CD4-positive, CD25-positive, alpha-beta regulatory T cell (primary cell): ENCODE measurements around the gene LINS1. TPM values are rescaled to one million over a fixed set of nuclear protein-coding genes. Genes with fewer than 3 reads are reported as not detected.

ENCODE experiments used
- ATAC-seq, 2 donors: fragments of 150-1000 bp; cut with Tn5 transposase; one replicate each; pipeline ENCODE4 v1.10.0; 2021; ENCODE audit warnings: low read depth in 2 of 2, moderate number of reproducible peaks in 2 of 2, moderate library complexity in 1 of 2
- DNase-seq, 3 donors: peaks; one replicate each; pipeline versions ENCODE4 v3.0.0 to v3.0.0-alpha.2; 2012 to 2022; ENCODE audit warnings: mixed read lengths in 1 of 3
- H3K27ac ChIP-seq: one replicate; pipeline ENCODE4 v1.7.0; 2013; ENCODE audit warnings: mild to moderate bottlenecking, low read length; ENCODE audit not compliant: insufficient read depth, poor library complexity, severe bottlenecking
- H3K27me3 ChIP-seq: one replicate; pipeline ENCODE4 v1.7.0; 2013; ENCODE audit warnings: low read length; ENCODE audit not compliant: control insufficient read depth, insufficient read depth
- H3K36me3 ChIP-seq: one replicate; pipeline ENCODE4 v1.7.0; 2013; ENCODE audit warnings: mild to moderate bottlenecking, low read length, moderate library complexity; ENCODE audit not compliant: control insufficient read depth, insufficient read depth
- H3K4me1 ChIP-seq: 2 replicates; pipeline ENCODE4 v1.7.0; 2013; ENCODE audit warnings: mild to moderate bottlenecking, low read length; ENCODE audit not compliant: insufficient read depth, control insufficient read depth, poor library complexity, severe bottlenecking
- H3K4me3 ChIP-seq: one replicate; pipeline ENCODE4 v1.7.0; 2013; ENCODE audit warnings: low read depth, mild to moderate bottlenecking, low read length, moderate library complexity
- H3K9me3 ChIP-seq, 2 experiments: 1 replicate in 1 of 2; 2 replicates in 1 of 2; pipeline ENCODE4 v1.7.0; 2013; ENCODE audit warnings: low read length in 2 of 2, mild to moderate bottlenecking in 1 of 2, moderate library complexity in 1 of 2; ENCODE audit not compliant: control insufficient read depth in 2 of 2
- H3K27ac Mint-ChIP-seq, 3 donors: one replicate each; pipeline ENCODE4 v1.8.0; 2020 to 2022; ENCODE audit warnings: mild to moderate bottlenecking in 3 of 3, mixed read lengths in 3 of 3, moderate library complexity in 2 of 3
- H3K27me3 Mint-ChIP-seq: one replicate; pipeline ENCODE4 v1.8.0; 2022; ENCODE audit warnings: mild to moderate bottlenecking, mixed read lengths
- H3K36me3 Mint-ChIP-seq: one replicate; pipeline ENCODE4 v1.8.0; 2020; ENCODE audit warnings: mixed read lengths
- H3K4me1 Mint-ChIP-seq, 4 donors: one replicate each; pipeline ENCODE4 v1.8.0; 2020 to 2022; ENCODE audit warnings: mixed read lengths in 4 of 4, mild to moderate bottlenecking in 1 of 4
- H3K4me3 Mint-ChIP-seq, 4 donors: one replicate each; pipeline ENCODE4 v1.8.0; 2020 to 2022; ENCODE audit warnings: mild to moderate bottlenecking in 4 of 4, mixed read lengths in 4 of 4, moderate library complexity in 3 of 4
- H3K9me3 Mint-ChIP-seq, 7 donors: one replicate each; pipeline ENCODE4 v1.8.0; 2020 to 2022; ENCODE audit warnings: mixed read lengths in 7 of 7, mild to moderate bottlenecking in 3 of 7, moderate library complexity in 2 of 7
- polyA plus RNA-seq, 4 donors: library from polyadenylated mRNA; unstranded; fragments of 300-500 nt; fragmentation: Illumina TruSeq; gene quantifications; one replicate each; pipeline ENCODE4 v1.2.3, GENCODE V29; 2021
- total RNA-seq: library from RNA; stranded (reverse); gene quantifications from one replicate; pipeline ENCODE4 v1.2.3, GENCODE V29; 2022

Gene LINS1, protein sequence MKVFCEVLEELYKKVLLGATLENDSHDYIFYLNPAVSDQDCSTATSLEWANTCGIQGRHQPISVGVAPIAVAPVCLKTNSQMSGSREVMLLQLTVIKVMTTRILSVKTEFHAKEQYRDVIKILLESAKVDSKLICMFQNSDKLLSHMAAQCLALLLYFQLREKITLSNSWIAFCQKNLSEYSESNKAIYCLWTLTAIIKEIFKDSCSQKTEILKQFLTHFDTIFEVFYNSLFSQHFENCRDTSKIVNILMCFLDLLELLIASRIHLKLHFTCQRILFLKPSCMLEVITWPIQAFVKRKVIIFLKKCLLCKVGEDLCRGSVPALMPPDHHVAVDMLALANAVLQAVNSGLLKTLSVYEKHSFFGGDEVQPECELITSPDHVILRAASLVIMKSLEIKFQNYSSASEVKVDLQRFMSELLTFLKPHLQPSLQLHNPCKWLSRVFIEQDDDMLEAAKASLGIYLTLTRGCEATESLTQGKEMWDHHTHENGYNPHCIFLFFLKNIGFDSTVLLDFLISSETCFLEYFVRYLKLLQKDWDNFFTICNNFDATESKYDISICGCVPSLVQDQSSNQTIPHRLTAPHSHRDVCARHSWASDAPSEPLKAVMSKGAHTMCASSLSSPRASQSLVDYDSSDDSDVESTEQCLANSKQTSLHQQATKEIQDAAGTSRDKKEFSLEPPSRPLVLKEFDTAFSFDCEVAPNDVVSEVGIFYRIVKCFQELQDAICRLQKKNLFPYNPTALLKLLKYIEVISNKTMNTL
- total RNA-seq: 62.5 TPM
- 10 to 100 TPM; 37.8 to 62.8 (median 54.4) TPM for polyA plus RNA-seq

DNA sequence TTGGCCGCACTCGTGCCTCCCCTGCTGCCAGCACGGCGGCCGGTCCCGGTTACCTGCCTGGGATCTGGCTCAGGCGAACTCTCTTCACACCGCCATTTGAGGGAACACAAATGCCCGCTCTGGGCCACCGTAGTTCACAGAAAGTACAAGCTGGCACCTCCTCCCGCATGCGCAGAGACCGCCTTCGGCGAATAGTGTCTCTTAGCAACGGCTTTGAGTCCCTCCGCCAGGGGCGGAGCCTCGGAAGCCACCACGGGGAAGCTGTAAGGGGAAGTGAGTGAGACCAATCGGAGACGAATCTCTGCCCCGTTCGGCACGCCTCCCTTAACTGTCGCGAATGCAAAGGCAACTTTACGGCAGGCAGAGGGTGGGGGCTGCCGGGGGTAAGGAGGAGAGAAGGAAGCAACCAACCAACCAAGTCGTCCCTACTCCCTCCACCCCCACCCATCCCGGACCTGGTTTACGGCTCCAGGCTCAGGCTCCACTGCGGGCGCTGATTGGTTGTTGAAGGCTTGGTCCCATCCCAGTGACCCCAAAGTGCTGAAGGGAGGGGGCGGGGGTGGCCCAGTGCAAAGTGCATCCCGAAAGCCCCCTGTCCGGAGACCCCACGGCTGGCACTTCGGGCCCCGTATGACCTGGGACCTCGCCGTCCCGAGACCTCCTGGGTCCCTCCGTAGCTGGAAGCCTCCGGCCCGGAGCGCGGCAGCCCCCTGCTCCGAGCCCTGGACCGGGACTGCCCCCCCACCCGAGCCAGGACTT is at the start of gene LINS1, which contains the start of gene ASB7:
LINS1 (minus strand) TSS at position 121 of the 759 bp plus-strand sequence. CDS start 21,342 bp downstream, outside the sequence.
ASB7 (plus strand) TSS at position 526 of the 759 bp plus-strand sequence. CDS start 9,628 bp downstream, outside the sequence.
- H3K27ac Mint-ChIP-seq: peak within 1 kb of the TSS in 2 of 3 donors; percentile 74 to 94
- H3K36me3 Mint-ChIP-seq: peaks cover 16% of the 10 kb centered on the region
- peak within 1 kb of the TSS; percentile 91 for H3K27ac ChIP-seq
- H3K27me3 Mint-ChIP-seq: no peaks in the 10 kb centered on the region
- no peaks in the 10 kb centered on the region for H3K9me3 Mint-ChIP-seq
- peaks cover 14 to 70% (median 55%) of the 10 kb centered on the region in 4 donors for H3K4me1 Mint-ChIP-seq
- DNase-seq (peak; percentile 99 to 100 (median 100)), ATAC-seq (peak; percentile 92 to 94)
- H3K4me3 Mint-ChIP-seq: no peak within 1 kb of the TSS
- H3K36me3 ChIP-seq: peaks cover 17% of the 10 kb centered on the region
- no peaks in the 10 kb centered on the region for H3K9me3 ChIP-seq
- peak within 1 kb of the TSS; percentile 98 for H3K4me3 ChIP-seq
- no peaks in the 10 kb centered on the region for H3K27me3 ChIP-seq
- peaks cover 62% of the 10 kb centered on the region for H3K4me1 ChIP-seq

DNA sequence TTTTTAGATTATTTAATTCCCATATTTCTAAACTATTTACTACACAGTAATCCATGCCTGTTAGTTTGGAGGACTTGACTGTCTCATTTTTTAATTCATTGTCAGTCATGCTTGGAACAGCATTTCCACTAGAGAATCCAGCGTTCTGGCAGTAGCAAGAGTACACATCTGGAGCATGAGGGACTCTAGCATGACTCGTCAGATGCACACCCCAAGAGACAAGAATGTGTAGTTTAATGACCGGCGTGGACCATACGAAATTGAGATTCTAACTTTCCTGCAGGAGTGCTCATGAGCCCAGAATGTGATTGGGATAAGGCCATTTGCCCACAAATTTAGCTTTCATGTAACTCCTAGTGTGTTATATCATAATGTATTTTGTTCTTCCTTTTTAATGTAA is 49.3 kb upstream of the LINS1 start:
- no peak overlapping the region for H3K27ac Mint-ChIP-seq
- peaks cover 5% of the 10 kb centered on the region for H3K36me3 Mint-ChIP-seq
- no peaks in the 10 kb centered on the region for H3K4me1 ChIP-seq
- H3K9me3 ChIP-seq: no peaks in the 10 kb centered on the region
- peaks cover 0 to 17% (median 4%) of the 10 kb centered on the region in 4 donors for H3K4me1 Mint-ChIP-seq
- H3K4me3 ChIP-seq: no peak overlapping the region
- no peak overlapping the region for H3K4me3 Mint-ChIP-seq
- no peaks in the 10 kb centered on the region for H3K27me3 ChIP-seq
- H3K27ac ChIP-seq: no peak overlapping the region
- H3K36me3 ChIP-seq: peaks cover 32% of the 10 kb centered on the region
- ATAC-seq: no peak
- H3K27me3 Mint-ChIP-seq: no peaks in the 10 kb centered on the region
- H3K9me3 Mint-ChIP-seq: peaks cover 0 to 2% (median 0%) of the 10 kb centered on the region in 7 donors
- DNase-seq: no peak

DNA sequence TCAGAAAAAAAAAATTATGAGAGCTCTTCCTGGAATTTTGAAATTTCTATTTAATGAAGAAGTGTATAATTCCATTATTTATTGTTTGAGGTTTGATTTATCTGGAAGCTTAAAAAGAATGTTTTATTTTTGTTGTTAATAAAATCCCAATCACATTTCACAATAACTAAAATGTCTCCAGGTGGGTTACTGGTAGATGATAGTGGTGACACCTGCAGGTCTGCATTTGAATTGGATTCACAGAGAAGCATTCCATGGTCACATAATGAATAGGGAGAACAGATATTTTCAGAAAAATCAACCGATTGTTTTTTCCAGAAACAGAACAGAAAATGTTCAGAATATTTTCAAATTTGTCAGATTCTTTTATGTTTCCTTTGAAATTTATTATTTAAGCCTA is 48.7 kb upstream of the LINS1 start:
- no peaks in the 10 kb centered on the region for H3K27me3 ChIP-seq
- Mint-ChIP-seq H3K27ac (no peak overlapping the region), H3K4me3 (no peak overlapping the region), H3K27me3 (no peaks in the 10 kb centered on the region), H3K36me3 (peaks cover 5% of the 10 kb centered on the region), H3K9me3 (peaks cover 0 to under 1% (median 0%) of the 10 kb centered on the region in 7 donors), H3K4me1 (peaks cover 0 to 21% (median 8%) of the 10 kb centered on the region in 4 donors)
- no peak overlapping the region for H3K4me3 ChIP-seq
- DNase-seq (no peak), ATAC-seq (no peak)
- no peak overlapping the region for H3K27ac ChIP-seq
- H3K4me1 ChIP-seq: no peaks in the 10 kb centered on the region
- H3K9me3 ChIP-seq: no peaks in the 10 kb centered on the region
- peaks cover 32% of the 10 kb centered on the region for H3K36me3 ChIP-seq

DNA sequence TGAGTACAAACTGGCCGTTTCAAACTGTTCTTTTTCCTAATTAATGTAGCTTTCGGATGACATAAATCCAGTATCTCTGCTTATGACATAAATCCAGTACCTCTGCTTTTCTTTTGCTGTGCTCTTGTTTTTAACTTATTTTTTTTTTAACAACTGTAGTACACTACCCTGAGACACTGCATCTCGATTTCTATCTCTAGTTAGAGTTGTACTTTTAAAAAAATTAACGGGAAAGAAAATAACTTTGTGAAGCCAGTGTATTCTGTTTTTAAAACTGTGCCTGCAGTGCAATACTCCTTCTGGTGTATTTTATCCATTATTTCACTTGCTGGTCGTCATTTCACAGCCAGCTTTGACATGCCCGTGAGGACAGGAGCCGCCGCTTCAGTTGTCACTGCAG is 47.0 kb upstream of the LINS1 start:
- Histone ChIP-seq H3K27ac (no peak overlapping the region), H3K4me3 (no peak overlapping the region), H3K36me3 (peaks cover 32% of the 10 kb centered on the region), H3K4me1 (no peaks in the 10 kb centered on the region), H3K27me3 (no peaks in the 10 kb centered on the region), H3K9me3 (no peaks in the 10 kb centered on the region)
- H3K4me3 Mint-ChIP-seq: no peak overlapping the region
- no peak for ATAC-seq
- no peaks in the 10 kb centered on the region for H3K27me3 Mint-ChIP-seq
- peaks cover 6 to 30% (median 13%) of the 10 kb centered on the region in 4 donors for H3K4me1 Mint-ChIP-seq
- H3K27ac Mint-ChIP-seq: no peak overlapping the region
- H3K36me3 Mint-ChIP-seq: peaks cover 5% of the 10 kb centered on the region
- DNase-seq: no peak
- no peaks in the 10 kb centered on the region for H3K9me3 Mint-ChIP-seq

DNA sequence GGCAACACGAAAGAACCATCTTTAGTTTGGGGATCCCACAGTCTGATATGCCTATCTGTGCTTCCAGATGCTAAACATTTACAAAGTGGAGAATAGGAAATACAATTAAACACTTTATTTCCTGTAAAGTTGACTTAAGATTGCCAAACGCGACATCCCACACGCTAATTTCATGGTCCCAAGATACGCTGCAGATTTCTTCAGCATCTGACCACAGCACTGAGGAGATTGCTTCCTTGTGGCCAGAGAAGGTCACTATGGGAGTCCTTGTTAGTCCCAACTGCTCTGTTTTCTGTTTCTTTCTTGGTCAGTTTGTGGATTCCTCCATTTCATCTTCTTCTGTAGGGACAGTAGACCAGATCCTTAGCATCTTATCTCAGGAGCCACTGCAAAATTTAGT is 43.7 kb upstream of the LINS1 start:
- no peaks in the 10 kb centered on the region for H3K27me3 ChIP-seq
- peaks cover 21% of the 10 kb centered on the region for H3K36me3 ChIP-seq
- no peaks in the 10 kb centered on the region for H3K9me3 ChIP-seq
- no peaks in the 10 kb centered on the region for H3K9me3 Mint-ChIP-seq
- peaks cover 24 to 43% (median 33%) of the 10 kb centered on the region in 4 donors for H3K4me1 Mint-ChIP-seq
- no peaks in the 10 kb centered on the region for H3K27me3 Mint-ChIP-seq
- H3K4me3 Mint-ChIP-seq: no peak overlapping the region
- H3K4me1 ChIP-seq: no peaks in the 10 kb centered on the region
- DNase-seq (no peak), ATAC-seq (no peak)
- H3K4me3 ChIP-seq: no peak overlapping the region
- H3K27ac Mint-ChIP-seq: peak overlapping the region in 1 of 3 donors; percentile 8
- peaks cover 5% of the 10 kb centered on the region for H3K36me3 Mint-ChIP-seq
- no peak overlapping the region for H3K27ac ChIP-seq

DNA sequence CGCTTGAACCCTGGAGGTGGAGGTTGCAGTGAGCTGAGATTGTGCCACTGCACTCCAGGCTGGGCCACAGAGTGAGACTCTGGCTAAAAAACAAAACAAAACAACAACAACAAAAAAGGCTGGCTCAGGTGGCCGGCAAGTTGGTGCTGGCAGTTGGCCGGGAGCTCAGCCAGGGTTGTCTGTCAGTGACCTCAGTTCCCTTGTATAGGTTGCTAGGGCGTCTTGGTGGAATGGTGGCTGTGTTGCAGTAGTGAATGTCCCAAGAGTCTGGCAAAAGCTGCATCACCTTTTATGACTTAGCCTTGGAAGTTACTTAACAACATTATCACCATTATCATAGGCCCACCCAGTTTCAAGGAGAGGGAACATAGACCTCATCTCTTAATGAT is 41.0 kb upstream of the LINS1 start:
- Mint-ChIP-seq H3K27ac (no peak overlapping the region), H3K4me1 (peaks cover 40 to 50% (median 47%) of the 10 kb centered on the region in 4 donors), H3K4me3 (no peak overlapping the region), H3K27me3 (no peaks in the 10 kb centered on the region), H3K9me3 (no peaks in the 10 kb centered on the region), H3K36me3 (peaks cover 10% of the 10 kb centered on the region)
- ATAC-seq (no peak), DNase-seq (no peak)
- H3K4me3 ChIP-seq: no peak overlapping the region
- H3K27me3 ChIP-seq: no peaks in the 10 kb centered on the region
- H3K27ac ChIP-seq: no peak overlapping the region
- peaks cover 6% of the 10 kb centered on the region for H3K36me3 ChIP-seq
- H3K9me3 ChIP-seq: no peaks in the 10 kb centered on the region
- H3K4me1 ChIP-seq: no peaks in the 10 kb centered on the region

DNA sequence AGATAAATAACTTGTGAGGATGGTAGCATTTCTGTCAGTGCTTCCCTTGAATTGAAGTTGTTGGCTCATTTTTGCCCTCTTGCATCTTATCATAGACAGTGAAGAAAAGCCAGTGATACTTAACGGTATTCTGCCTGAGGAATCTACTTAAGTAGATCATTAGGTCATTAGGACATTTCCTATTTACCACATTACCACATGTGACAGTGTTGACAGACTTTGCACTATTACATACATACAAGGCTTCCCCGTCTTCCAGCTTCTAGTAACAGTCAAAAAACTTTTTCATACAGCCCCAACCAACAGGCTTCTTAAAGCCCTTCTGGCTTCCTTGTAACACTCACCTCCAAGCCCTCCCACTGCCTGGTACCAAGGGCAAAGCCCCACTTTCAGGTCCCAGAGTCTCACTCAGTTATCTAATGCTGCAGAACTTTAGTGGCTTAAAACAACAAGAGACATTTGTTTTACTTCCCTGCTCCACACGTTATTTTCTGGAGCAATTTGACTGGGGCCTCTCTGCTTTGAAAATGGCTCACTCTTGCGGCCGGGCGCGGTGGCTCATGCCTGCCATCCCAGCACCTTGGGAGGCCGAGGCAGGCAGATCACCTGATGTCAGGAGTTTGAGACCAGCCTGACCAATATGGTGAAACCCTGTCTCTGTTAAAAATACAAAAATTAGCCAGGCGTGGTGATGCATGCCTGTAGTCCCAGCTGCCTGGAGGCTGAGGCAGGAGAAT is 40.4 kb upstream of the LINS1 start:
- H3K9me3 Mint-ChIP-seq: no peaks in the 10 kb centered on the region

More for the DNA sequence above, 40.4 kb upstream of the LINS1 start:
- no peaks in the 10 kb centered on the region for H3K4me1 ChIP-seq
- H3K27me3 ChIP-seq: no peaks in the 10 kb centered on the region
- peaks cover 43 to 51% (median 48%) of the 10 kb centered on the region in 4 donors for H3K4me1 Mint-ChIP-seq
- peaks cover 11% of the 10 kb centered on the region for H3K36me3 Mint-ChIP-seq
- no peak for ATAC-seq
- H3K27ac ChIP-seq: no peak overlapping the region
- H3K27me3 Mint-ChIP-seq: no peaks in the 10 kb centered on the region
- H3K9me3 ChIP-seq: no peaks in the 10 kb centered on the region
- H3K36me3 ChIP-seq: no peaks in the 10 kb centered on the region
- DNase-seq: no peak
- peak overlapping the region in 2 of 3 donors; percentile 5 to 20 for H3K27ac Mint-ChIP-seq
- H3K4me3 ChIP-seq: no peak overlapping the region
- H3K4me3 Mint-ChIP-seq: no peak overlapping the region
